ENCODE measurements around the gene SUPT5H. TPM values are rescaled to one million over a fixed set of nuclear protein-coding genes. Genes with fewer than 3 reads are reported as not detected.

Gene SUPT5H
- total RNA-seq, 1 experiment from 2014 or later, result 122 TPM

- intact Hi-C loops (cut with micrococcal nuclease), result no loop called here
- H3K9me3 Mint-ChIP-seq (ENCODE audit: unreplicated experiment), result no peaks in the 10 kb centered on the region
- TSS peak; percentile 96 for BruUV-seq (replicated peaks)
- H3K4me3 Mint-ChIP-seq (ENCODE audit: unreplicated experiment), result peak overlapping the region; percentile 94
- peak overlapping the region; percentile 92 for H3K27ac Mint-ChIP-seq (ENCODE audit: low read depth, unreplicated experiment)
- TF ChIP-seq CTCF (IDR thresholded peaks at IDR 0.05; ENCODE audit: unreplicated experiment), result no peak
- POLR2A ChIA-PET, result interaction anchor here (0.5 to 4.3 kb wide), 10 partner anchors 9 to 1227 kb away, joined by 3 to 121 read pairs (median 6); partner anchors contain the start of genes MED29, PAF1, RPS16 and SAMD4B
- DNase-seq (ENCODE audit: unreplicated experiment), result peak; percentile 94
- peaks cover 33% of the 10 kb centered on the region for H3K4me1 Mint-ChIP-seq (ENCODE audit: insufficient read depth, unreplicated experiment)
- CTCF ChIA-PET, result interaction anchor here (0.6 to 0.9 kb wide), 2 partner anchors 11 to 108 kb away, joined by 3 to 5 read pairs; no protein-coding TSS in a partner anchor
- H3K36me3 Mint-ChIP-seq (ENCODE audit: insufficient read depth, unreplicated experiment), result peaks cover 66% of the 10 kb centered on the region
- no peaks in the 10 kb centered on the region for H3K27me3 Mint-ChIP-seq (ENCODE audit: insufficient read depth, unreplicated experiment)
These were observed 36.0 kb upstream of the SUPT5H start for GRCh38 chr19:39409208-39410016.

DNA sequence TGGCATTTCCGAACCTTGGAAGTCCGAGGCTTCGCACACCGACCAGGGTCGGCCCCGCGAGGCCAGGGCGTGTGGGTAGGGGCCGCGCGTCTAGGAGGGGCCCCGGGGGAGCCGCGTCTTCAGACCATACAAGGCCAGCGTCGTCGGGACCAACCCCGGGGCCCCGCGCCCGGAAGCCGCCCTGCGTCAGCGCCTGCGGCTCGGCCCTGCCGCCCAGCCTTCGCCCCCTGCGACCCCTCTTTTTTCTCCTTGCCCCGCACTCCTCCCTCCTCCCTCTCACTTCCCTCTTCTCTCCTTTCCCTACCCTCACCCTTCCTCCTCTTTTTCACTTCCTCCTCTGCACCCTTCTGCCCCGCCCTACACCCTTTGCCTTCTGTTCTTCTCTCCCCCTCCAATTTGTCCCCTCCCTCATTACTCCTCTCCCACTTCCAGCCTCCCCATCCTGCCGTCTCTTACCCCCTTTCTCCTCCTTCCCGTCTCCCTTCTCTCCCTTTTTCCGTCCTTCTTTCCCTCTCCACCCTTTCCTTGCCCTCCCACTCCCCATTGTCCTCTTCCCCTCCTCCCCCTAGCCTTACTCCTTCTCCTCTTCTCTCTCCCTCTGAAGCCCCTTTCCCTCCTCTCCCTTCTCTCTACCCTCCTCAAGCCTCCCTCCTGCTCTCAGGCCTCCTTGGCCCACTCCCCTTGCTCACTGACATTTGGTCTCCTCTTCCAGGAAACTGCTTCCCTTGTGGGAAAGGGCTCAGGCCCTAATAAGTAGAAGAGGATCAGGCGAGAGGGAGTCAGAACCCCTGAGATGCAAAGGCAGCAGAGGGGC is 35.2 kb upstream of the SUPT5H start:
- no TSS peak for BruUV-seq (replicated peaks)
- peaks cover 33% of the 10 kb centered on the region for H3K4me1 Mint-ChIP-seq (ENCODE audit: insufficient read depth, unreplicated experiment)
- H3K36me3 Mint-ChIP-seq (ENCODE audit: insufficient read depth, unreplicated experiment), result peaks cover 66% of the 10 kb centered on the region
- H3K27ac Mint-ChIP-seq (ENCODE audit: low read depth, unreplicated experiment), result peak overlapping the region; percentile 92
- H3K4me3 Mint-ChIP-seq (ENCODE audit: unreplicated experiment), result peak overlapping the region; percentile 94
- ChIA-PET POLR2A (interaction anchor here (0.8 to 4.3 kb wide), 6 partner anchors 10 to 28 kb away, joined by 3 to 121 read pairs (median 27); partner anchors contain the start of genes MED29, PAF1 and RPS16), CTCF (interaction anchor here (0.9 kb wide), 1 partner anchor 12 kb away, joined by 5 read pairs; no protein-coding TSS in a partner anchor)
- no peaks in the 10 kb centered on the region for H3K9me3 Mint-ChIP-seq (ENCODE audit: unreplicated experiment)
- H3K27me3 Mint-ChIP-seq (ENCODE audit: insufficient read depth, unreplicated experiment), result no peaks in the 10 kb centered on the region
- intact Hi-C loops (cut with micrococcal nuclease), result no loop called here
- TF ChIP-seq CTCF (IDR thresholded peaks at IDR 0.05; ENCODE audit: unreplicated experiment), result no peak
- DNase-seq (ENCODE audit: unreplicated experiment), result peak; percentile 34

GRCh38 chr19:39410831-39411080 is 34.6 kb upstream of the SUPT5H start:
- peak overlapping the region; percentile 92 for H3K27ac Mint-ChIP-seq (ENCODE audit: low read depth, unreplicated experiment)
- TF ChIP-seq CTCF (IDR thresholded peaks at IDR 0.05; ENCODE audit: unreplicated experiment), result no peak
- CTCF ChIA-PET, result interaction anchor here (1.0 to 1.9 kb wide), 6 partner anchors 8 to 295 kb away, joined by 3 to 80 read pairs (median 8); no protein-coding TSS in a partner anchor
- H3K4me3 Mint-ChIP-seq (ENCODE audit: unreplicated experiment), result peak overlapping the region; percentile 94
- no peak for DNase-seq (ENCODE audit: unreplicated experiment)
- peaks cover 33% of the 10 kb centered on the region for H3K4me1 Mint-ChIP-seq (ENCODE audit: insufficient read depth, unreplicated experiment)
- H3K36me3 Mint-ChIP-seq (ENCODE audit: insufficient read depth, unreplicated experiment), result peaks cover 66% of the 10 kb centered on the region
- intact Hi-C loops (cut with micrococcal nuclease), result loop anchor here (1.0 kb wide), 3 partner anchors 13 to 288 kb away; no protein-coding TSS in a partner anchor
- POLR2A ChIA-PET, result interaction anchor here (1.4 to 2.2 kb wide), 6 partner anchors 9 to 34 kb away, joined by 7 to 110 read pairs (median 34); partner anchors contain the start of genes MED29, PAF1, RPS16 and SUPT5H
- no peaks in the 10 kb centered on the region for H3K27me3 Mint-ChIP-seq (ENCODE audit: insufficient read depth, unreplicated experiment)
- no TSS peak for BruUV-seq (replicated peaks)
- no peaks in the 10 kb centered on the region for H3K9me3 Mint-ChIP-seq (ENCODE audit: unreplicated experiment)
